ENCODE results near the gene MED13L.
"Not testable (repeated sequence)": the region's sequence is repeated elsewhere in the genome, so short reads cannot be mapped to it uniquely, and the experiment has no call there.

Gene MED13L

GRCh38 chr12:116303929-116304328 lies 26.4 kb upstream of the MED13L start:
- DNase-seq (ENCODE audit: low read depth in 2 of 2), result no peak

GRCh38 chr12:116303066-116303465 lies 25.6 kb upstream of the MED13L start:
- DNase-seq (ENCODE audit: low read depth in 2 of 2), result no peak

DNA sequence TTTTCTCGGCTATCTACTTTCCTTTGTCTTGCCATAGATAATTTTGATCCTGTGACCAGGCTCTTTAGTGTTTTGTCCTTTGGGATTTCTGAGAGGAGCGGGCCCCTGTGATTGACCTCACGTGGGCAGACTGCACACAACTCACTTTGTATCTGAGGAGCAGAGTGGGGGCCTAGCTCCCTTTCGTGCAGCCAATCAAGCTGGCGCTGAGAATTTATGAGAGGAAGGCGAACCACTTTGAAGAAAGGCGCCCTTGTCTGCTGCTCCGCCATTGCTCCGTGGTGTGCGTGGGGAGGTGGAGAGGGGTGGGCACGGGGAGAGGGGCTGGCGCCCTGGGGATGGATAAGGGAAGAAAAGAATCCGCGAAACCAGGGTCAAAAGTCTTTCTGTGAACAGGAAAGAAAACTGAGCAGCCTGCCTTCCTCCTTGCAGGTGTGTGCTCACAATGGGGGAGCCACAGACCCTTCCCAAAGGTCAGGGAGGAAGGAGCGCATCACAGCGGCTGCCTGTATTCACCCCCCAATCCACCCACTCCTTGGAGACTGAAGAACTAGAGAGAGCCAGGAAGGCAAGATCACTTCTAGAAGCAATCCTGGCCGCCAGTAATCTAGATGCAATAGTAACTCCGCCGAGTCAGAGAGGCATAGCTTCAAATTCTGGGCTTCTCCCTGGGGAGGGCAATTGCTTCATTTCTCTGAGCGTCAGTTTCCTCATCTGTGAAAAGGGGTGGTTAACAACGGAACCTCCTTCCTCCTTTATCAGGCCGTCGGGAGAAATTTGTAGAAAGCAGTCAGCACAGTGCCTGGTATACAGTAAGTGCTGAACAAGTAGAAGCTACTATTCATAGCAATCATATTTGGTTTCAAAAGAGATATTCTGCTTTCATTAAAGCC lies 24.9 kb upstream of the MED13L start:
- no peak for DNase-seq (ENCODE audit: low read depth in 2 of 2)

DNA sequence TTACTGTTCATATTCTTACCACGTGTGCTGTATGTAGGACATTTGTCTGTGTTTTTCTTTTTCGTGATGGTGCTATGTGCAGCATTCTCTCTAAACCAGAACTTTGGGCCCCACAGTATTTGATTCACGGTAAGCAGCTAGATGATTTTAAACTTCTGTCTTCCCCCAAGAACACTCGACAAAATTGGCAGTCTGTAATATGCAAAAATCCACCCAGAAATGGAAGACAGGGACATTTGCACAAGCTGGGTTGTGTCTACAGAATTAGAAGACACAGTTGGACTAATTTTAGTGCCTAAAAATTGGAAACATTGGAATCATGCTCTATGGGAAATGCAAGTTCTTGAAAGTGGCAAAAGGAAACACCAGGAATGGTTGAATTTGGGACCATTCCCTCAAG lies 24.1 kb upstream of the MED13L start:
- DNase-seq (ENCODE audit: low read depth in 2 of 2), result no peak

DNA sequence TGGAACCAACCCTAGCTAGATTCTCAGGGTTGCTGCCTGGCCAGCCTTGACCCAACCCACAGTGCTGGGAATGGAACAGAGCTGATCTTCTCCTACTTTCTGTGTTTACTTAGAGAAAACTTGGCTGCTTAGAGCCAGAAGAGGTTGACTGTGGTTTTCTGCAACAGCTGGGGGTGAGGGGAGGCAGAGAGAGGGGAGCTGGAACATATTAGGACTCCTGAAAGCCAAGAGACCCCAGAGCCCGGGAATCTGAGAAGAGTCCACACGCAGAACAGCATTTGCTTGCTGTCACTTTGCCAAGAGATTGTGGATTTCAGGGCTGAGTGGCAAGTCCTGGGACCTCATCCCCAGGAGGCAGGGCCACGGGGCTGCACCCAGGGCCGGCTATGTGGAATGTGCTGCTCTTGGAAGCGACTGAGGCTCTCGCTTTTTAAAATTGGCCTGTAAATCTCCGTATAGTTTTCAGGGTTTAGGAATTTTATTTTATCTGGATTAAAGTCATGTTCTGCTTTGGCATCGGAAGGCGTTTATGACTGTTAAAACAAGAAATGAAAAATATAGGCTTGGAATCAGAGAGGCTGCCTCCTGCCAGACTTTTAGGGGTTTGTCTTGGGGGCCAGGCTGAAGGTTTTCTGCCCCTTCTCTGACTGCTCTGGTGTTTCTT lies 22.3 kb upstream of the MED13L start:
- no peak for DNase-seq (ENCODE audit: low read depth in 2 of 2)

GRCh38 chr12:116299064-116299463 lies 21.6 kb upstream of the MED13L start:
- no peak for DNase-seq (ENCODE audit: low read depth in 2 of 2)

DNA sequence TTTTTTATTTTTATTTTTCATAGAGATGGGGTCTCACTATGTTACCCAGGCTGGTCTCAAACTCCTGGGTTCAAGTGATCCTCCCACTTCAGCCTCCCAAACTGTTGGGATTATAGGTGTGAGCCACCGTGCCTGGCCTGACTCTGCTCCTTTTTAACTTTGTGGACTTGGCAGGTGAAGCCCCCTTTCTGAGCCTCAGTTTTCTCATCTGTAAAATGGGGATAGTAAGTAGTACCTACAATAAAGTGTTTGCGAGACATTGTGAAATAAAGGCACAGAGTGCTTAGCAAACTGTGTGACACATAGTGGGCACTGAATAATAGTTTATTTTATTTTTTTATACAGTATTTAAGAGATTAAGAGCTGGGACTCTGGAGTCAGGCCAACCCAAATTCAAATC lies 21.1 kb upstream of the MED13L start:
- no peak for DNase-seq (ENCODE audit: low read depth in 2 of 2)

DNA sequence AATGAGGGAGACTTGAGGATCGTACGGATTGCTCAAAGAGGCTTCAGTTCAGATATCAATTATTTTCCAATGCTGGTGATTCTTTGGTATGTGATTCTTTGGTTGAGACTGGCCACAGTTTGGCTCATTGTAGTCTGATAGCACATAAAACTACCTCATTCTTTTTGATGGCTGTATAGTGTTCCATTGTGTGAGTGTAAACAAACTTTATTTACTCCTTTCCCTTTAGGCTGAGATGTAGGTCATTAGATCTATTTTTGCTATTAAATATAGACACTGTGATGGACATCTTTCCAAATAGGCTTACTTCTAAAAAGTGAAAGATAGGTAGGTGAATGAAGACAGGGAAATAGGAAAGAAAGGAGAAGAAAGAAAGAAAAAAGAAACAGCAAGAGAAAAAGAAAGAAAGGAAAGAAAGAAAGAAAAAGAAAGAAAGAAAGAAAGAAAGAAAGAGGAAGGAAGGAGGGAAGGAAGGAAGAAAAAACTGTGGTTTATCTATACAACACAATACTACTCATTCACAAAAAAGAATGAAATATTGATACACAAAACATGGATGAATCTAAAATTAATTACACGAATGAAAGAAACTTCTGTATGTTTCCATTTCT lies 19.8 kb upstream of the MED13L start:
- no peak for DNase-seq (ENCODE audit: low read depth in 2 of 2)

- DNase-seq (ENCODE audit: low read depth in 2 of 2), result no peak
These were observed 18.1 kb upstream of the MED13L start for GRCh38 chr12:116295327-116296263.

DNA sequence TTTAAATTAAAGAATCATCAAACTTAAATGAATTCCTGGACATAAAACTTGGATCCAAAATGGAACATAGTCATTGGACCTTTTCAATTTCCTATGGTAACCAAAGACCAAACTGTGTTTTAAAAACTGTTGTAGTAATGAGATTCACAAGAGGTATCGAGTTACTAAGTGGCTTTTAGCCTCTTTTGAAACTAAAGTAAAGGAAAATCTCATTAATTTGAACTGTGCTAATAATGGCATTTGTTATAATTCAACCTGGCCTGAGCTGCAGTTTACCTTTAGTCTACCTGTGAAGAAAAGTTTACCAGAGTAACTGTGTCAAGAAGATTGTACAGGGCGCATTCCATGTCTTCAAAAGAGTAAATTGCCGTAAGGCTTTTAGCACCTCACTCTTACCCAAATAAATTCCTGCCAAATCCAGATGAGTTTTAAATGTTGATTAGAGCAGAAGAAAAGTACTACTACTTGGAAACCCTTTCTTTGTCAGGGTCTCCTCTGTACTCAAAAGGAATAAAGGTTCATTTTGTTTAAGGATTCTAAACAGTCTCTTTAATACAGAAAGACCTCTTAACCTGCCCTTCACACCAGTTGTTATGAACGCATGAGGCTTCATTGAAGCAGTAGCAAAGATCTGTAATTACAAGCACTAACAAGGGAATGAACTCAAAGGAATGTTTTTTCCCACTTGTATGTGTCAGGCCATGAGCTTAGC lies 17.1 kb upstream of the MED13L start:
- no peak for DNase-seq (ENCODE audit: low read depth in 2 of 2)

GRCh38 chr12:116293687-116294453 lies 16.4 kb upstream of the MED13L start:
- DNase-seq (ENCODE audit: low read depth in 2 of 2), result no peak

- DNase-seq (ENCODE audit: low read depth in 2 of 2), result no peak
These were observed 13.7 kb upstream of the MED13L start for GRCh38 chr12:116291218-116291617.

DNA sequence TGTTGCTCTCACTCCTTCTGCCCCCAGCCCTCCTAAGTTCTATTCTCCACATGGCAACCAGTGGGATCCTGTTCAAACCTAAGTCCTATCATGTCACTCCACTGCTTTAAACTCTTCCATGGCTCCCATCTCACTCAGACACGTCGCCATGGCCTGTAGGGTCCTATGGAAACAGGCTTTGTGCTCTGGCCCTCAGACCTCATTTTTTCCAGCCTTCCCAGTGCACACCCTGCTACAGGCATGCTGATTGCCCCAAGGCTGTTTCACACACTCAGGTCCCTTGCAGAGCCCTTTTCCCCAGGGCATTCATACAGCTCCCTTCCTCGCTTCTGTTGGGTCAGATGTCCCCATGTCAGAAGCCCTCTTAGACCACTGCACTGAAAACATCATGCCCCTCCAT lies 11.2 kb upstream of the MED13L start:
- DNase-seq (ENCODE audit: low read depth in 2 of 2), result no peak

- DNase-seq (ENCODE audit: low read depth in 2 of 2), result no peak
These were observed 10.4 kb upstream of the MED13L start for GRCh38 chr12:116287842-116288301.

GRCh38 chr12:116284396-116284795 lies 6.9 kb upstream of the MED13L start:
- no peak for DNase-seq (ENCODE audit: low read depth in 2 of 2)

DNA sequence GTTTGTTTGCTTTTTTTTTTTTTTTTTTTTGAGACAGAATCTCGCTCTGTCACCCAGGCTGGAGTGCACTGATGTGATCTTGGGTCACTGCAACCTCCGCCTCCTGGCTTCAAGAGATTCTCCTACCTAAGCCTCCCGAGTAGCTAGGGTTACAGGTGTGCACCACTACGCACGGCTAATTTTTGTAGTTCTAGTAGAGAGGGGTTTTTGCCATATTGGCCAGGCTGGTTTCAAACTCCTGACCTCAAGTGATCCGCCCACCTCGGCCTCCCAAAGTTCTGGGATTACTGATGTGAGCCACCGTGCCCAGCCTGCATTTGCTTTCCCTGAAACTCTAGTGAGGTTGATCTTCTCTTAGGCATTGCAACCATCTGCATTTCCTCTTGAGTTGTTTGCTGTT lies 6.4 kb upstream of the MED13L start:
- not testable (repeated sequence) for DNase-seq (ENCODE audit: low read depth in 2 of 2)

DNA sequence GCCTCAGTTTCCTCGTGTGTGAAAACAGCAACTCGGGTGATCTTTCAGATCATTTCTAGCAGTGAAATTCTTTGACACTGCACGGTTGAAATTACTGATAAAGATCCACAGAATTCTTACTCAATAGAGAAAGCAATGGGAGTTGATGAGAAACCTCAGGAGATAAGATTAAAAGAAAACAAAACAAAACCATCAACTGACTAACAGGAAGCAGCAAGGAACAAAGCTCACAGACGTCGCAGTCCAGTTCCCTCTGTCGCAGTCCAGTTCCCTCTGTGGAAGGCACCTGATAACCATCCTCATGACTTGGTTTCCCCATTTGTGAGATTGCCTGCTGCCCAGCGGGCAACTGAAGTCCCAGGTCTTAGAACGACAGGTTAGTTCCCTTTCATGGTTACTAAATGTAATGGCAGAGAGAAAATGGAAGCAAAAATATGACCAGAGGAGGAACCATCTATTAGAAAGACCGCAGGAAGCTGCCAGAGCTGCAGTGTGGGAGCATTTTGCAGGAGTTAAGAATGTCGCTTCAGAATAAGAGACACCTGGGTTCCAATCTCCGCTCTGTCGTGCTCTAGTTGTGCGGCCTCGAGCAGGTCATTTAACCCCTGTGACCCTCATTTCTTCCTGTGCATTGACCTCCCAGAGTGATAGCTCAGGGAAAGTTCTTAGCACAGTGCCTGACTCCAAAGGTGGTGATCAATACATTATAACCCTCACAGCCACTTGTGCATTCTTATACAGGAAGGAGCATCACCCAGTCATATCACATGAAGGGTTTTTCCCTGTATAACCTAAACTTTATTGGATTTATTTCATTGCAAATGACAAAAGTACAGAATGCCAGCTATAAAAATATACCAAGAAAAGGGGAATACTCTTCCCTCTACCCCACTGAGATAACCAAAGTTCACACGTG lies 5.1 kb upstream of the MED13L start:
- no peak for DNase-seq (ENCODE audit: low read depth in 2 of 2)

- DNase-seq (ENCODE audit: low read depth in 2 of 2), result no peak
These were observed 3.2 kb upstream of the MED13L start for GRCh38 chr12:116280595-116281290.

Data from stimulated activated CD4-positive, alpha-beta T cell treated with anti-CD3 and anti-CD28 coated beads, Interleukin-1b, Interleukin-23, amount 100 ng/mL, for 1 hour (primary cell).